ENCODE measurements around the gene GDPD5. TPM values are rescaled to one million over a fixed set of nuclear protein-coding genes. Genes with fewer than 3 reads are reported as not detected.

GDPD5 gene
- total RNA-seq, 3 donors from 2014 or later: 3.0 to 7.7 (median 4.6) TPM

DNA sequence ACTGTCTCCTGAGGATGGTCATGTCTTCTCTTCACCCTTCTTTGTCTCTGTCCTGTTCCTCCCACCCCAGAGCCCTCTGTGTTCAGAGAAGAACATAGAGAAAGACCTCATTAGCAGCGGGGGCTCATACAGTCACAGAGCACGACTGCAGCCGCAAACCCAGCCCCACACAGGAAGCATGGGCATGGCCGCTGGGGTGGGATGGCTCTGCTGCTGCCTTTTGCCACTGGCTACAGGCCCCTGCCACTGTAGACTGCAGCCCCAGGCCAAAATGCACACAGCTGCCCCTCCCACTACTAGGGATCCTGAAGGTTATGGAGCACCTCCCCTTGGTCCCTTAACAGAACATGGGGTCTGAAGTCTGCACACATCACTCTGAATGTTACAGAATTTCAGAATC lies 57.9 kb downstream of the GDPD5 start:
- H3K36me3 ChIP-seq (ENCODE audit: low read depth): no peaks in the 10 kb centered on the region
- TF ChIP-seq, protein P1, sequence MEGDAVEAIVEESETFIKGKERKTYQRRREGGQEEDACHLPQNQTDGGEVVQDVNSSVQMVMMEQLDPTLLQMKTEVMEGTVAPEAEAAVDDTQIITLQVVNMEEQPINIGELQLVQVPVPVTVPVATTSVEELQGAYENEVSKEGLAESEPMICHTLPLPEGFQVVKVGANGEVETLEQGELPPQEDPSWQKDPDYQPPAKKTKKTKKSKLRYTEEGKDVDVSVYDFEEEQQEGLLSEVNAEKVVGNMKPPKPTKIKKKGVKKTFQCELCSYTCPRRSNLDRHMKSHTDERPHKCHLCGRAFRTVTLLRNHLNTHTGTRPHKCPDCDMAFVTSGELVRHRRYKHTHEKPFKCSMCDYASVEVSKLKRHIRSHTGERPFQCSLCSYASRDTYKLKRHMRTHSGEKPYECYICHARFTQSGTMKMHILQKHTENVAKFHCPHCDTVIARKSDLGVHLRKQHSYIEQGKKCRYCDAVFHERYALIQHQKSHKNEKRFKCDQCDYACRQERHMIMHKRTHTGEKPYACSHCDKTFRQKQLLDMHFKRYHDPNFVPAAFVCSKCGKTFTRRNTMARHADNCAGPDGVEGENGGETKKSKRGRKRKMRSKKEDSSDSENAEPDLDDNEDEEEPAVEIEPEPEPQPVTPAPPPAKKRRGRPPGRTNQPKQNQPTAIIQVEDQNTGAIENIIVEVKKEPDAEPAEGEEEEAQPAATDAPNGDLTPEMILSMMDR (IDR thresholded peaks at IDR 0.05): no peak
- no peak for DNase-seq
- H3K9me3 ChIP-seq: no peaks in the 10 kb centered on the region
- no peak overlapping the region for H3K4me3 ChIP-seq
- intact Hi-C loops (cut with DNase I, micrococcal nuclease): no loop called here
- H3K4me1 ChIP-seq (ENCODE audit: low read depth): no peaks in the 10 kb centered on the region
- no peak for ATAC-seq

GRCh38 chr11:75467311-75467710 lies 58.4 kb downstream of the GDPD5 start:
- Histone ChIP-seq H3K4me3 (no peak overlapping the region), H3K9me3 (no peaks in the 10 kb centered on the region), H3K4me1 (ENCODE audit: low read depth) (no peaks in the 10 kb centered on the region), H3K36me3 (ENCODE audit: low read depth) (no peaks in the 10 kb centered on the region)
- DNase-seq (no peak), ATAC-seq (no peak)
- TF ChIP-seq, protein P1 (IDR thresholded peaks at IDR 0.05): no peak
- intact Hi-C loops (cut with DNase I, micrococcal nuclease): no loop called here

GRCh38 chr11:75465701-75466531 lies 59.8 kb downstream of the GDPD5 start:
- TF ChIP-seq, protein P1 (IDR thresholded peaks at IDR 0.05): no peak
- H3K4me3 ChIP-seq: no peak overlapping the region
- intact Hi-C loops (cut with DNase I, micrococcal nuclease): no loop called here
- ATAC-seq (no peak), DNase-seq (no peak)
- no peaks in the 10 kb centered on the region for H3K4me1 ChIP-seq (ENCODE audit: low read depth)
- no peaks in the 10 kb centered on the region for H3K9me3 ChIP-seq
- H3K36me3 ChIP-seq (ENCODE audit: low read depth): no peaks in the 10 kb centered on the region

- no peak overlapping the region for H3K4me3 ChIP-seq
- peak in 1 of 3 donors; percentile 12 for DNase-seq
- H3K4me1 ChIP-seq (ENCODE audit: low read depth): no peaks in the 10 kb centered on the region
- TF ChIP-seq, protein P1 (IDR thresholded peaks at IDR 0.05): no peak
- ATAC-seq: no peak
- intact Hi-C loops (cut with DNase I, micrococcal nuclease): no loop called here
- H3K36me3 ChIP-seq (ENCODE audit: low read depth): no peaks in the 10 kb centered on the region
- no peaks in the 10 kb centered on the region for H3K9me3 ChIP-seq
Measured at GRCh38 chr11:75463106-75463774, 62.5 kb downstream of the GDPD5 start.

- H3K36me3 ChIP-seq (ENCODE audit: low read depth): no peaks in the 10 kb centered on the region
- TF ChIP-seq, protein P1 (IDR thresholded peaks at IDR 0.05): no peak
- no peaks in the 10 kb centered on the region for H3K9me3 ChIP-seq
- intact Hi-C loops (cut with DNase I, micrococcal nuclease): no loop called here
- DNase-seq: no peak
- no peak overlapping the region for H3K4me3 ChIP-seq
- H3K4me1 ChIP-seq (ENCODE audit: low read depth): no peaks in the 10 kb centered on the region
- no peak for ATAC-seq
Measured at GRCh38 chr11:75462117-75462653, 63.6 kb downstream of the GDPD5 start.
